ENCODE data around the gene SYNE4.

GRCh38 chr19:36006955-36007354 is 1.7 kb downstream of the SYNE4 start:
- TF ChIP-seq GTF2F1 (IDR thresholded peaks at IDR 0.05; ENCODE audit: low read length) (no peak), TCF12 (IDR thresholded peaks at IDR 0.05) (no peak), TCF12 (CRISPR knock-in tag; IDR thresholded peaks at IDR 0.05) (no peak), MYNN (CRISPR knock-in tag; IDR thresholded peaks at IDR 0.05; ENCODE audit: low read depth) (no peak), PBX3 (CRISPR knock-in tag; IDR thresholded peaks at IDR 0.05; ENCODE audit: borderline replicate concordance) (no peak), EZH2 (conservative IDR thresholded peaks at IDR 0.05; ENCODE audit: low read depth, low read length) (no peak), RBFOX2 (IDR thresholded peaks at IDR 0.05; ENCODE audit: low read depth, low read length) (no peak), IRF2 (CRISPR knock-in tag; IDR thresholded peaks at IDR 0.05) (no peak)
- TF ChIP-seq, protein P1, sequence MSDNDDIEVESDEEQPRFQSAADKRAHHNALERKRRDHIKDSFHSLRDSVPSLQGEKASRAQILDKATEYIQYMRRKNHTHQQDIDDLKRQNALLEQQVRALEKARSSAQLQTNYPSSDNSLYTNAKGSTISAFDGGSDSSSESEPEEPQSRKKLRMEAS (IDR thresholded peaks at IDR 0.05), result no peak

All from HepG2 (cell line).